Uterus (tissue), 4 donors: ENCODE results near the gene NEK8. TPM values are rescaled to one million over a fixed set of nuclear protein-coding genes. Genes with fewer than 3 reads are reported as not detected.
"Not testable (repeated sequence)": the region's sequence is repeated elsewhere in the genome, so short reads cannot be mapped to it uniquely, and the experiment has no call there.

Experiments used
- DNase-seq, 2 donors: peaks; one replicate each; pipeline ENCODE4 v3.0.0-alpha.2; 2019 to 2020
- H3K27ac ChIP-seq, 2 donors: fragments of 200-600 bp; sonication (generic); 1 replicate in 1 of 2; 2 replicates in 1 of 2; pipeline ENCODE4 v1.5.1; 2016 to 2018
- H3K27me3 ChIP-seq, 2 donors: fragments of 200-600 bp; sonication (generic); one replicate each; pipeline ENCODE4 v1.5.1; 2018 to 2019; ENCODE audit warnings: control low read depth in 1 of 2
- H3K36me3 ChIP-seq, 2 donors: fragments of 200-600 bp; sonication (generic); one replicate each; pipeline ENCODE4 v1.5.1; 2019; ENCODE audit warnings: control low read depth in 1 of 2
- H3K4me1 ChIP-seq, 2 donors: fragments of 200-600 bp; sonication (generic); one replicate each; pipeline ENCODE4 v1.5.1; 2018 to 2019; ENCODE audit warnings: control low read depth in 1 of 2
- H3K4me3 ChIP-seq, 2 donors: fragments of 200-600 bp; sonication (generic); 1 replicate in 1 of 2; 2 replicates in 1 of 2; pipeline ENCODE4 v1.5.1; 2018 to 2019; ENCODE audit warnings: mild to moderate bottlenecking in 1 of 2
- H3K9me3 ChIP-seq, 2 donors: fragments of 200-600 bp; sonication (generic); one replicate each; pipeline ENCODE4 v1.5.1; 2019; ENCODE audit warnings: control low read depth in 1 of 2
- POLR2A ChIP-seq, 2 donors: fragments of 450-650 bp; IDR thresholded peaks; one replicate each; pipeline ENCODE4 v1.6.1; 2016; ENCODE audit warnings: antibody characterized with exemption in 2 of 2, mild to moderate bottlenecking in 1 of 2, moderate library complexity in 1 of 2
- intact Hi-C: fragments of 100-400 bp; cut with DNase I; formaldehyde crosslinking; loops from one replicate; pipeline ENCODE4 v1.15.1; 2023; ENCODE audit warnings: low total_unique reads
- total RNA-seq, 4 donors: library from RNA; depleted of rRNA in 3 of 4; stranded (reverse); fragments of >200 nt in 3 of 4; gene quantifications; one replicate each; pipeline versions ENCODE4 v1.1.0 to v1.2.4, GENCODE V29; 2014 to 2023
- TF ChIP-seq, protein P1 (sequence below), 4 experiments: fragments of 200-600 bp in 2 of 4; fragments of 450-650 bp in 2 of 4; sonication (generic) in 2 of 4; IDR thresholded peaks; one replicate each; pipeline ENCODE4 v1.5.1; 2016 to 2019; ENCODE audit warnings: antibody characterized with exemption in 4 of 4, mild to moderate bottlenecking in 2 of 4, moderate library complexity in 1 of 4
- donor health status: DM: yes; HTN: yes; CAD: no.

NEK8 gene
- total RNA-seq, 4 donors from 2014 or later = 1.2 to 5.0 (median 1.3) TPM; not detected in 1

DNA sequence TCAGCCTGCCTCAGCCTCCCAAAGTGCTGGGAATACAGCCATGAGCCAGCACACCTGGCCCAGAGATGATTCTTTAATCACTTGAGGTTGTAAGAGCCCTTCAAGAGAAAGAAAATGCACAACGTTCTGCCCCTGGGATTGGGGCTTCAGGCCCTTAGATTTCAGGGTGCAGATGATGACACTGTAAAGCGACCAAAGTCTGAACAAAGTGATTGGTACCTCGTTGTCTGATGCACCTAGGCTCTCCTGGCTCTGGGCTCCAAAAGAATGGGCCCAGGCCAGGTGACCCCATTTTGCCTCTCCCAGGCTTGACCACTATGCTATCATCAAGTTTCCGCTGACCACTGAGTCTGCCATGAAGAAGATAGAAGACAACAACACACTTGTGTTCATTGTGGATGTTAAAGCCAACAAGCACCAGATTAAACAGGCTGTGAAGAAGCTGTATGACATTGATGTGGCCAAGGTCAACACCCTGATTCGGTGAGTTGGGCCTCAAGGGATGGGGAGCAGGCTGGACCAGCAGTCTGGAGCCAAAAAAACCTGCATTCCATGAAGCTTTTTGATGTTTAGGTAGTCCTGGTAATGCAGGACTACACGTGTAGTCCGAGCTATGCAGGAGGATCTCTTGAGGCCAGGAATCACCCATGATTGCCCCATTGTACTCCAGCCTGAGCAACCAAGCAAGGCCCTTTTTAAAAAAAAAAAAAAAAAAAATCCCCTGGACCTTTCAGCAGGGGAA, 6.0 kb upstream of the NEK8 start:
- Histone ChIP-seq H3K27ac (no peak overlapping the region), H3K36me3 (no peaks in the 10 kb centered on the region), H3K9me3 (no peaks in the 10 kb centered on the region), H3K4me1 (peaks cover 8 to 32% of the 10 kb centered on the region in 2 donors), H3K27me3 (no peaks in the 10 kb centered on the region), H3K4me3 (no peak overlapping the region)
- intact Hi-C loops = no loop called here
- no peak for TF ChIP-seq POLR2A (IDR thresholded peaks at IDR 0.05)
- TF ChIP-seq, protein P1, sequence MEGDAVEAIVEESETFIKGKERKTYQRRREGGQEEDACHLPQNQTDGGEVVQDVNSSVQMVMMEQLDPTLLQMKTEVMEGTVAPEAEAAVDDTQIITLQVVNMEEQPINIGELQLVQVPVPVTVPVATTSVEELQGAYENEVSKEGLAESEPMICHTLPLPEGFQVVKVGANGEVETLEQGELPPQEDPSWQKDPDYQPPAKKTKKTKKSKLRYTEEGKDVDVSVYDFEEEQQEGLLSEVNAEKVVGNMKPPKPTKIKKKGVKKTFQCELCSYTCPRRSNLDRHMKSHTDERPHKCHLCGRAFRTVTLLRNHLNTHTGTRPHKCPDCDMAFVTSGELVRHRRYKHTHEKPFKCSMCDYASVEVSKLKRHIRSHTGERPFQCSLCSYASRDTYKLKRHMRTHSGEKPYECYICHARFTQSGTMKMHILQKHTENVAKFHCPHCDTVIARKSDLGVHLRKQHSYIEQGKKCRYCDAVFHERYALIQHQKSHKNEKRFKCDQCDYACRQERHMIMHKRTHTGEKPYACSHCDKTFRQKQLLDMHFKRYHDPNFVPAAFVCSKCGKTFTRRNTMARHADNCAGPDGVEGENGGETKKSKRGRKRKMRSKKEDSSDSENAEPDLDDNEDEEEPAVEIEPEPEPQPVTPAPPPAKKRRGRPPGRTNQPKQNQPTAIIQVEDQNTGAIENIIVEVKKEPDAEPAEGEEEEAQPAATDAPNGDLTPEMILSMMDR (IDR thresholded peaks at IDR 0.05) = no peak
- DNase-seq = no peak

DNA sequence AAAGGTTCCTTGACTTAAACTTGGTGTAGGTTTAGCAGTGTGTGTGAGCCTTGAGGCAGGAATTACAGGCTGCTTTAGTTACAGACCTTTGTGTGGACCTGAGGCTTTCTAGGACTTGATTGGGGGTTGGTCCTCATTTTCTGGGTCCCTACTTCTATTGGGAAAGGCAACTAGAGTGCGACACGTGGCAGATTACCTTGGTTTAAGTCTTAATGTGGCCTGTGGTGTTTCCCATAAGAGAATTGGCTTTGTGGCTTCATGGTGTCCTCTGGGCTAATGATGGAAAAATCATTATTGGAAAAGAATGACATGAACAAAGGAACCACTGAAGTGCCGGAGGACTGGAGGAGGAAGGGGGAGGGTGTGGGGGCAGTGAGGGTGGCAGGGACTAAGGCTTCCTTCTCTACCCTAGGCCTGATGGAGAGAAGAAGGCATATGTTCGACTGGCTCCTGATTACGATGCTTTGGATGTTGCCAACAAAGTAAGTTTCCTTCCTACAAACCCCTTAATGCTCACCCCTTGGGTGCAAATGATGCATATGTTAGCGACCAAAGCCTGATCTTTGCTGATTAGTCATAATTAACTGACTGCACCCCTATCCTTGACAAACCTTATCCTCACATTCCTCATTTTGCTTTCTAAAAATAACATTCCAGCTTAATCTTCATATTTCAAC, 5.3 kb upstream of the NEK8 start:
- H3K4me1 ChIP-seq = peaks cover 8 to 32% of the 10 kb centered on the region in 2 donors
- DNase-seq = no peak
- H3K4me3 ChIP-seq = no peak overlapping the region
- no peak overlapping the region for H3K27ac ChIP-seq
- no peaks in the 10 kb centered on the region for H3K27me3 ChIP-seq
- H3K9me3 ChIP-seq = no peaks in the 10 kb centered on the region
- no peaks in the 10 kb centered on the region for H3K36me3 ChIP-seq
- TF ChIP-seq POLR2A (IDR thresholded peaks at IDR 0.05) = no peak
- TF ChIP-seq, protein P1 (IDR thresholded peaks at IDR 0.05) = no peak
- intact Hi-C loops = no loop called here

DNA sequence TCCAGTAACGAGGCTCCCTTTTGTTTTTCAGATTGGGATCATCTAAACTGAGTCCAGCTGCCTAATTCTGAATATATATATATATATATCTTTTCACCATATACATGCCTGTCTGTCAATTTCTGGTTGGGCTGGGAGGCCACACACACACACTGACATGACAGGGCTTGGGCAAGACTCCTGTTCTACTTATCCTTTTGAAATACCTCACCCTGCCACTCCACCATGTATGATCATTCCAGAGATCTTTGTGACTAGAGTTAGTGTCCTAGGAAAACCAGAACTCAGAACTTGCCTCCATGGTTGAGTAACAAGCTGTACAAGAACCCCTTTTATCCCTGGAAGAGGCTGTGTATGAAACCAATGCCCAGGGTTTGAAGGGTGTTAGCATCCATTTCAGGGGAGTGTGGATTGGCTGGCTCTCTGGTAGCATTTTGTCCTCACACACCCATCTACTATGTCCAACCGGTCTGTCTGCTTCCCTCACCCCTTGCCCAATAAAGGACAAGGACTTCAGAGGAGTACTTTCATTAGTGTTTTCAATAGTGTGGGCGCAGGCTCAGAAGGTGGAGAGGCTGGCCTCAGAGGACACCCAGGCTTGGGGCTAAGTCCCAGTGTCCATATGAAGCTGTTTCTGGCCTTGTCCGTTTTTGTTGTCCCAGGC, 4.6 kb upstream of the NEK8 start:
- intact Hi-C loops, H3K4me3 ChIP-seq, H3K36me3 ChIP-seq, H3K27ac ChIP-seq, H3K27me3 ChIP-seq, H3K9me3 ChIP-seq, DNase-seq: not testable (repeated sequence)
- peaks cover 8 to 32% of the 10 kb centered on the region in 2 donors for H3K4me1 ChIP-seq

DNA sequence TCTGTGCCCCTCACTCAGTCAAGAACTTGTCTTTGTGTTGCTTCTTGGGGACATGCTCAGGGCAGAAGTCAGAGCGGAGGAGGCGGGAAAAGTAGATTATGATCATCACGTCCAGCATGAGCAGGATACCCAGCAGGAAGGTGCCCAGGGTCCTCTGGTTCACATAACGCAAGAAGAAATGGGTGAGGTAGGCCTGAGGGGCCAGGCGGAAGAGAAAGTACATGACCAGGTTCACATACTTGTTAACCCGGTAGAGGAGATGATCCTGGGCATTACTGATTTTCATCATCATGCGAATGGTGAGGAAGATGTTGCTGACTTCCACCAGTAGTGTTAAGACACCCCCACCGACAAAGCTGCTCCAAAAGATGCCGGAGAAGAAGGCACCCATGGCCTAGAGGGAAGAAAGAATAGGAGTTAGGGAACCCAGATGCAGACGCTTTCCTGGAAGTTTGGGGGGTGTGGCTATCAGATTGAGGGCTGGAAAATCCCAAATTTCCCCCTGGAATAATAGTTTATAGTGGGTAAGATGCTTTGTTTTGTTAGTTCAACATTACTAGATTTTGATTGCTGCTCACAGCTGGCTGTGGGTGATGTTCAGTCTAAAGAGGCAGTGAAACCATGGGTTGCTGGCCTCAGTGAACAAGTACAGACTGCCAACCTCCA, 4.0 kb upstream of the NEK8 start:
- no peaks in the 10 kb centered on the region for H3K36me3 ChIP-seq
- peak overlapping the region in 1 of 2 donors; percentile 40 for H3K27ac ChIP-seq
- no peak for TF ChIP-seq POLR2A (IDR thresholded peaks at IDR 0.05)
- TF ChIP-seq, protein P1 (IDR thresholded peaks at IDR 0.05) = no peak
- DNase-seq = no peak
- H3K27me3 ChIP-seq = no peaks in the 10 kb centered on the region
- no peaks in the 10 kb centered on the region for H3K9me3 ChIP-seq
- peaks cover 8 to 32% of the 10 kb centered on the region in 2 donors for H3K4me1 ChIP-seq
- intact Hi-C loops = no loop called here
- no peak overlapping the region for H3K4me3 ChIP-seq

DNA sequence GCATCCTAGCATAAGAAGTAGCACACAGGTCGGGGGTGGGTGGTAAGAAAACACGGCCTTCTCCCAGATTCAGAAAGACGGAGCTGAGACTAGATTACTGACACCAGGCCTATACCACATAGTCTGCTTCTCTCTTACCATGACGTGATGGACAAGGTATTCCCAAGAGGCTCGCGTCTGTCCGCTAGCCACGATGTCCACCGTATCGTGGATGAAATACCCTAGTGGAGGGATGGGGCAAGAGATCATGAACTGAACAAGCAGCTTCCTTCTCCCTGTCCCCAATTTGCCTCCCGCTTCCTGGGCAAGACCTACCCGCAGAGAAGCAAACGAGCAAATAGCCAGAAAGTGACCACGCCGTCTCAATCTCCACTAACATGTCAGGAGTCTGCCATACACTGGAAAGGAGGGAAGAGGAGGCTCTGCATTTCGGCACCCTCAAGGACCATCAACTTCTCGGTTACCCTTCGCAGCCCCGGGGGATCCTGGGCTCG, 3.4 kb upstream of the NEK8 start:
- Histone ChIP-seq H3K27me3 (no peaks in the 10 kb centered on the region), H3K36me3 (no peaks in the 10 kb centered on the region), H3K4me3 (no peak overlapping the region), H3K9me3 (no peaks in the 10 kb centered on the region), H3K4me1 (peaks cover 8 to 31% of the 10 kb centered on the region in 2 donors), H3K27ac (peak overlapping the region; percentile 40 to 100)
- TF ChIP-seq POLR2A (IDR thresholded peaks at IDR 0.05) = no peak
- TF ChIP-seq, protein P1 (IDR thresholded peaks at IDR 0.05) = no peak
- DNase-seq = no peak
- intact Hi-C loops = no loop called here
